Measurements from ENCODE around the gene UBAC2.
A peak's percentile ranks its signal among the peaks of the same experiment; 100 is the strongest.
"Not testable (repeated sequence)": the region's sequence is repeated elsewhere in the genome, so short reads cannot be mapped to it uniquely, and the experiment has no call there.

The UBAC2 gene

DNA sequence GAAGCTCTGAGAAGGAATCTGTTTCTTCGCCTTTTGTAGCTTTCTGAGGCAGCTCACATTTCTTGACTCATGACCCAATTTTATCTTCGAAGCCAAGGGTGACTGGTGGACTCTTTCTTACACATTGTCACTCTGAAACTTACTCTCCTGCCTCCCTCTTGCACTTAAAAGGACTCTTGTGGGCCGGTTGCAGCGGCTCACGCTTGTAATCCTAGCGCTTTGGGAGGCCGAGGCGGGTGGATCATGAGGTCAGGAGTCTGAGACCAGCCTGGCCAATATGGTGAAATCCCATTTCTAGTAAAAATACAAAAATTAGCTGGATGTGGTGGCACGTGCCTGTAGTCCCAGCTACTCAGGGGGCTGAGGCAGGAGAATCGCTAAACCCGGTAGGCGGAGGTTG lies 29.9 kb downstream of the UBAC2 start:
- not testable (repeated sequence) for H3K27ac ChIP-seq (ENCODE audit: low read depth, low read length); H3K9ac ChIP-seq (ENCODE audit: low read length in 5 of 5); H3K9me3 ChIP-seq (ENCODE audit: control insufficient read depth in 5 of 5, low read length in 5 of 5); H3K27me3 ChIP-seq (ENCODE audit: control insufficient read depth in 5 of 5, insufficient read depth in 4 of 5, low read length in 5 of 5); H3K36me3 ChIP-seq (ENCODE audit: control insufficient read depth in 5 of 5, insufficient read depth in 5 of 5, low read length in 5 of 5); H3K4me3 ChIP-seq (ENCODE audit: low read depth in 1 of 5, low read length in 5 of 5)
- H3K4me1 ChIP-seq (ENCODE audit: control insufficient read depth in 5 of 5, insufficient read depth in 5 of 5, low read length in 5 of 5), result peaks cover 4 to 38% (median 27%) of the 10 kb centered on the region in 5 donors

DNA sequence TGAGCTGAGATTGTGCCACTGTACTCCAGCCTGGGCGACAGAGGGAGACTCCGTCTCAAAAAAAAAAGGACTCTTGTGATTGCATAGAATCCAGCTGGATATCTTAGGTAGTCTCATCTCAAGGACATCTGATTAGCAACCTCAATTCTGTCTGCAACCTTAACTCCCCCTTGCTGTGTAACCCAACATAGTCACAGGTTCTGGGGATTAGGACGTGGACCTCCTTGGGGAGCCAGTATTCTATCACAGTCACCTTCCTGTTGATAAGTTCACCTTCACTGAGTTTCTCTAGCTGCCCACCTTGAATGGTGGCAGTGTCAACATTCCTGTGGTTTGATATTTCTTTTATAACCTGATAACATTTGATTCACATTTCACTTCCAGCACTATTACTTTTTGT lies 30.3 kb downstream of the UBAC2 start:
- peaks cover 4 to 35% (median 23%) of the 10 kb centered on the region in 5 donors for H3K4me1 ChIP-seq (ENCODE audit: control insufficient read depth in 5 of 5, insufficient read depth in 5 of 5, low read length in 5 of 5)
- H3K27ac ChIP-seq (ENCODE audit: low read depth, low read length), result no peak overlapping the region
- no peaks in the 10 kb centered on the region for H3K27me3 ChIP-seq (ENCODE audit: control insufficient read depth in 5 of 5, insufficient read depth in 4 of 5, low read length in 5 of 5)
- no peak overlapping the region for H3K4me3 ChIP-seq (ENCODE audit: low read depth in 1 of 5, low read length in 5 of 5)
- peaks cover 0 to 2% (median 0%) of the 10 kb centered on the region in 5 donors for H3K36me3 ChIP-seq (ENCODE audit: control insufficient read depth in 5 of 5, insufficient read depth in 5 of 5, low read length in 5 of 5)
- H3K9me3 ChIP-seq (ENCODE audit: control insufficient read depth in 5 of 5, low read length in 5 of 5), result no peaks in the 10 kb centered on the region
- no peak overlapping the region for H3K9ac ChIP-seq (ENCODE audit: low read length in 5 of 5)

DNA sequence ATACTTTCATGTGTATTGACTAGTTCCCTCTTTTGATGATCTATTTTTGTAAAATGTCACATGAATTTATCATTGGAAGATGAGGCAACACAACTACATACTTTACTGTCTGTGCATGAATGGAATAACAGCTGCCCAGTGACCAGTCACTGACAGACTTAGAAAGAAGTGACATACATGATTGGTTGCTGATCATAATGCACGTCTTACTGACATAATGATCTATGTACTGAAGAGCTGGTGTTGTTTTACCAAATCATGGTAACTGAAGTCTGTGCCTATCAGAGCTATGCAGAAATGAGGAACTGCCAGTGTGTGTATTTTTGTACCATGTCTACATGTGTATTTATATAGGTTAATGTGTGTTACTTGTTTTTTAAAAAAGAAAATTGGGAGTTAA lies 31.1 kb downstream of the UBAC2 start:
- no peaks in the 10 kb centered on the region for H3K27me3 ChIP-seq (ENCODE audit: control insufficient read depth in 5 of 5, insufficient read depth in 4 of 5, low read length in 5 of 5)
- no peak overlapping the region for H3K4me3 ChIP-seq (ENCODE audit: low read depth in 1 of 5, low read length in 5 of 5)
- H3K4me1 ChIP-seq (ENCODE audit: control insufficient read depth in 5 of 5, insufficient read depth in 5 of 5, low read length in 5 of 5), result peaks cover 0 to 27% (median 16%) of the 10 kb centered on the region in 5 donors
- no peak overlapping the region for H3K9ac ChIP-seq (ENCODE audit: low read length in 5 of 5)
- peaks cover 0 to 2% (median 0%) of the 10 kb centered on the region in 5 donors for H3K36me3 ChIP-seq (ENCODE audit: control insufficient read depth in 5 of 5, insufficient read depth in 5 of 5, low read length in 5 of 5)
- H3K9me3 ChIP-seq (ENCODE audit: control insufficient read depth in 5 of 5, low read length in 5 of 5), result no peaks in the 10 kb centered on the region
- H3K27ac ChIP-seq (ENCODE audit: low read depth, low read length), result no peak overlapping the region

DNA sequence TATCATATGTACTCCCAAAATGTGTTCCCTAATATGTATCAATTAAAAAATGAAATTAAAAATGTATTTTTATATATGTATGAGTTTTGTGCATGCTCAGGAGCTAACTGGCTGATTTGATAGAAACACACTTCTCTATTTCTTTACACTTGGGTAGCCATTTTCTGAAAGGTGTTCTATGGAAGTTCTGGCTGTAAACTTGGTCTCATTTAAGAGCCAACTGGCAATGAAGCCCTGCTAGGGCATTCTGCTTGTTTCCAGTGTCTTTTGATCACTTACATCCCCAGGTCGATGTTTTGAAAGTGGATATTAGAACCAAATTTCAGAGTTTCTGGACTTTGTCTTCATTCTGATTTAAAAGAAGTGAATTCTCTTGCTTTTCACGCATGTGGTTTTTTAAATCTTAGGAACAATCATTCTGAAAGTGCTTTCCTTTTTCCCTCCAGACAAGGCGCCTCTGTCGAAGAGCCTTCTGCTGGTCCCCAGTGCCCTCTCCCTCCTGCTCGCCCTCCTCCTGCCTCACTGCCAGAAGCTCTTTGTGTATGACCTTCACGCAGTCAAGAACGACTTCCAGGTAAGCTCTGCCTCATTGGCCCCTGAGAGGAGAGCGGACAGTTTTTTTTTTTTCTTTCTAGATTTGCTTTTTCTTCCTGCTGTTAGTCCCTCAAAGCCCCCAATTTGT lies 37.5 kb downstream of the UBAC2 start:
- H3K4me3 ChIP-seq (ENCODE audit: low read depth in 1 of 5, low read length in 5 of 5), result no peak overlapping the region
- peak overlapping the region in 1 of 5 donors; percentile 23 for H3K9ac ChIP-seq (ENCODE audit: low read length in 5 of 5)
- no peak overlapping the region for H3K27ac ChIP-seq (ENCODE audit: low read depth, low read length)
- H3K27me3 ChIP-seq (ENCODE audit: control insufficient read depth in 5 of 5, insufficient read depth in 4 of 5, low read length in 5 of 5), result no peaks in the 10 kb centered on the region
- peaks cover 6 to 20% (median 18%) of the 10 kb centered on the region in 5 donors for H3K36me3 ChIP-seq (ENCODE audit: control insufficient read depth in 5 of 5, insufficient read depth in 5 of 5, low read length in 5 of 5)
- peaks cover 0 to 3% (median 2%) of the 10 kb centered on the region in 5 donors for H3K4me1 ChIP-seq (ENCODE audit: control insufficient read depth in 5 of 5, insufficient read depth in 5 of 5, low read length in 5 of 5)
- no peaks in the 10 kb centered on the region for H3K9me3 ChIP-seq (ENCODE audit: control insufficient read depth in 5 of 5, low read length in 5 of 5)

DNA sequence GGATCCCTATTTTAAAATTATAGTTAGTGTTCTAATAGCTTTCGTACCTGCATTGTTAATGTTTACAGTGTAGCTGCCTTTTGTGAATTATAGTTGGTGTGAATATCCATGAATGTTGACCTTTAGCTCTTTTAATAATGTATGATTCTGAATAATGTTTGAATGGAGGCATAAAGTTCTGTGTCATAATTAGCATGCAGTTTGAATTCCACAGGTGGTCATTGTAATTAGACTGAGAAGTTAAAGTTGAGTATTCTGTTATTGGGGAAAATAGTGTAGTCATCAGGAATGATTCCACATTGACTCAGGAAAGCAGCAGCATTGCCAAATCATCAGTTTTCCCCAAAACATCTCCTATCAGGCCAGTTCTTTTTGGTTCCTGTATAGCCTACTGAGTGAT lies 45.4 kb downstream of the UBAC2 start:
- H3K4me1 ChIP-seq (ENCODE audit: control insufficient read depth in 5 of 5, insufficient read depth in 5 of 5, low read length in 5 of 5), result no peaks in the 10 kb centered on the region
- H3K9ac ChIP-seq (ENCODE audit: low read length in 5 of 5), result no peak overlapping the region
- peaks cover 0 to 15% (median 6%) of the 10 kb centered on the region in 5 donors for H3K36me3 ChIP-seq (ENCODE audit: control insufficient read depth in 5 of 5, insufficient read depth in 5 of 5, low read length in 5 of 5)
- H3K27me3 ChIP-seq (ENCODE audit: control insufficient read depth in 5 of 5, insufficient read depth in 4 of 5, low read length in 5 of 5), result no peaks in the 10 kb centered on the region
- H3K27ac ChIP-seq (ENCODE audit: low read depth, low read length), result no peak overlapping the region
- no peak overlapping the region for H3K4me3 ChIP-seq (ENCODE audit: low read depth in 1 of 5, low read length in 5 of 5)
- H3K9me3 ChIP-seq (ENCODE audit: control insufficient read depth in 5 of 5, low read length in 5 of 5), result no peaks in the 10 kb centered on the region

DNA sequence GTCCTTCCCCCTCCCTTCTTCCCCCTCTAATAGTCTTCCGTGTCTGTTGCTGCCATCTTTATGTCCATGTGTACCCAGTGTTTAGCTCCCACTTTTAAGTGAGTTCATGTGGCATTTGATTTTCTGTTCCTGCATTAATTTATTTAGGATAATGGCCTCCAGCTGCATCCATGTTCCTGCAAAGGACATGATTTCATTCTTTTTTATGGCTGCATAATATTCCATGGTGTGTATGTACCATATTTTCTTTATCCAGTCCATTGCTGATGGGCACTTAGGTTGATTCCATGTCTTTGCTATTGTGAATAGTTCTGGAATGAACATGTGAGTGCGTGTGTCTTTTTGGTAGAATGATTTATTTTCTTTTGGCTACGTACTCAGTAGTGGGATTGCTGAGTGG lies 48.5 kb downstream of the UBAC2 start:
- not testable (repeated sequence) for H3K4me1 ChIP-seq (ENCODE audit: control insufficient read depth in 5 of 5, insufficient read depth in 5 of 5, low read length in 5 of 5); H3K27me3 ChIP-seq (ENCODE audit: control insufficient read depth in 5 of 5, insufficient read depth in 4 of 5, low read length in 5 of 5); H3K9me3 ChIP-seq (ENCODE audit: control insufficient read depth in 5 of 5, low read length in 5 of 5); H3K9ac ChIP-seq (ENCODE audit: low read length in 5 of 5); H3K27ac ChIP-seq (ENCODE audit: low read depth, low read length); H3K4me3 ChIP-seq (ENCODE audit: low read depth in 1 of 5, low read length in 5 of 5)
- peaks cover 2 to 12% (median 3%) of the 10 kb centered on the region in 5 donors for H3K36me3 ChIP-seq (ENCODE audit: control insufficient read depth in 5 of 5, insufficient read depth in 5 of 5, low read length in 5 of 5)

DNA sequence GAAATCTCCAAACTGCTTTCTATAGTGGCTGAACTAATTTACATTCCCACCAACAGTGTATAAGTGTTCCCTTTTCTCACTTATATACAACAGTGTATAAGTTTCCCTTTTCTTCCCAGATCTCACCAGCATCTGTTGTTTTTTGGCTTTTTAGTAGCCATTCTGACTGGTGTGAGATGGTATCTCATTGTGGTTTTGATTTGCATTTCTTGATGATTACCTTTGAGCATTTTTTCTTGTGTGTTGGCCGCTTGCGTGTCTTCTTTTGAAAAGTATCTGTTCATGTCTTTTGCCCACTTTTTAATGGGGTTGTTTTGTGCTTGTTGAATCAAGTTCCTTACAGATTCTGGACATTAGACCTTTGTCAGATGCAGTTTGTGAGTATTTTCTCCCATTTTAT lies 49.0 kb downstream of the UBAC2 start:
- H3K9me3 ChIP-seq (ENCODE audit: control insufficient read depth in 5 of 5, low read length in 5 of 5); H3K4me3 ChIP-seq (ENCODE audit: low read depth in 1 of 5, low read length in 5 of 5); H3K9ac ChIP-seq (ENCODE audit: low read length in 5 of 5); H3K27ac ChIP-seq (ENCODE audit: low read depth, low read length); H3K4me1 ChIP-seq (ENCODE audit: control insufficient read depth in 5 of 5, insufficient read depth in 5 of 5, low read length in 5 of 5); H3K27me3 ChIP-seq (ENCODE audit: control insufficient read depth in 5 of 5, insufficient read depth in 4 of 5, low read length in 5 of 5): not testable (repeated sequence)
- H3K36me3 ChIP-seq (ENCODE audit: control insufficient read depth in 5 of 5, insufficient read depth in 5 of 5, low read length in 5 of 5), result peaks cover 2 to 12% (median 3%) of the 10 kb centered on the region in 5 donors

DNA sequence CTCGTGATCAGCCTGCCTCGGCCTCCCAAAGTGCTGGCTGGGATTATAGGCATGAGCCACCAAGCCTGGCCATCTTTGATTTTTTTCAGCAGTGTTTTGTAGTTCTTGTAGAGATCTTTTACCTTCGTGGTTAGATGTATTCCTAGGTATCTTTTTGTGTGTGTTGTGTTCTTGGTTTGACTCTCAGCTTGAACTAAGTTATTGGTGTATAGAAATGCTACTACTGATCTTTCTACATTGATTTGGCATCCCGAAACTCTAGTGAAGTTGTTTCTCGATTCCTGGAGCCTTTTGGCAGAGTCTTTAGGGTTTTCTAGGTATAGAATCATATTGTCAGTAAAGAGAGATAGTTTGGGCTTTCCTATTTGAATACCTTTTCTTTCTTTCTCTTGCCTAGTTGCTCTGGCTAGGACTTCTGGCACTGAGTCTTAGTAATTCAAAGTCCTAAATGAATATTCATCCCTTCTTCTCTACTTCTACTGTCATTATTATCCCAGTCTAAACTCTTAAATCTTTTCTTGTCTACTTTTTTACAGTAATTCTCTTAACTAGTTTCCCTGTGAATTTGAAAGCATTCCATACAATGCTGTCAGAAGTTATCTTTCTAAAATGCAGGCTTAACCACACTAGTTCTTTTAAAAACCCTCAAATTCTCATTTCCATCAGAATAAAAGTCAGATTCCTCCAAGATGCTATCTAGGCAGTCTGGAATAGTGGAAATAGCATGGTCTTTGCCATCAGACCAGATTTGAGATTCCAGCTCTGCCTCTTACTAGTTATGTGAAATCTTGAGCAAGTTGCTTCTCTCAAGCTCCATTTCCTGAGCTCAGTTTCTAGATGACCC lies 50.5 kb downstream of the UBAC2 start:
- no peak overlapping the region for H3K4me3 ChIP-seq (ENCODE audit: low read depth in 1 of 5, low read length in 5 of 5)
- H3K36me3 ChIP-seq (ENCODE audit: control insufficient read depth in 5 of 5, insufficient read depth in 5 of 5, low read length in 5 of 5), result peaks cover 7 to 17% (median 8%) of the 10 kb centered on the region in 5 donors
- no peak overlapping the region for H3K27ac ChIP-seq (ENCODE audit: low read depth, low read length)
- no peaks in the 10 kb centered on the region for H3K9me3 ChIP-seq (ENCODE audit: control insufficient read depth in 5 of 5, low read length in 5 of 5)
- H3K4me1 ChIP-seq (ENCODE audit: control insufficient read depth in 5 of 5, insufficient read depth in 5 of 5, low read length in 5 of 5), result peaks cover 0 to 8% (median 3%) of the 10 kb centered on the region in 5 donors
- no peak overlapping the region for H3K9ac ChIP-seq (ENCODE audit: low read length in 5 of 5)
- H3K27me3 ChIP-seq (ENCODE audit: control insufficient read depth in 5 of 5, insufficient read depth in 4 of 5, low read length in 5 of 5), result no peaks in the 10 kb centered on the region

DNA sequence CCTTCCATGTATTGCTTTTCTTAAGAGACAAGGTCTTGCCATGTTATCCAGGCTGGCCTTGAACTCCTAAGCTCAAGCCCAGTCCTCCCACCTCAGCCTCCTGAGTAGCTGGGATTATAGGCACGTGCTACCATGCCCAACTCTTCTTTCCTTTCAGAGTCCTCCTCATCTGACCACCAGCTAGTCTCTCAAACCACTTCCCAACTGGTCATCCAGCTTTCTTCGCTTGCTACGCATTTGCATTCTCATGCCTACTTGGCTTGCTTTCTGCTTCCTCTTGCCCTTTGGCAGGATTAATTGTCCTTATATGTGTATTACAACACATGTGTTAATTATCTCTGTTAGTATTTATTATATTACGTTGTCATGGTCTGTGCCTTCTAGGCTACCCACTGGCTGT lies 51.3 kb downstream of the UBAC2 start:
- Histone ChIP-seq H3K4me1 (ENCODE audit: control insufficient read depth in 5 of 5, insufficient read depth in 5 of 5, low read length in 5 of 5) (peaks cover 0 to 15% (median 4%) of the 10 kb centered on the region in 5 donors), H3K36me3 (ENCODE audit: control insufficient read depth in 5 of 5, insufficient read depth in 5 of 5, low read length in 5 of 5) (peaks cover 7 to 16% (median 8%) of the 10 kb centered on the region in 5 donors)

DNA sequence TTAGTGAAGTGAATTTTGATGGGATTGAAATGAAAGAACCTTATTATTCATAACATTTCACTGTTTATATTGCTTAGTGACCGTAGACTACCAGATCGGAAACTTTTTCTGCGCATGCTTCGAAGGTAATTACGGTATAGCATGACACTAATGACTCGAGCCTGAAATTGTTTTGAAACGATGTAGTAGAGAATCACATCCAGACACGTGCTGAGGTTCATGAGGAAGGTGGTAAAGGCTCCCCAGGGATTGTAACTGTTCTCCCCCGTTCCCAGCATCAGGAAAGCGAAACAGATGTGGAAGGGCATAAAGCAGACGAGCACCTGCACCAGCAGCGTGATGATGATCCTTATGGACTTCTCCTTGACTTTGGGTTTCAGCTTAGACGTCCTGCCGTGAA lies 54.2 kb downstream of the UBAC2 start:
- Histone ChIP-seq H3K27me3 (ENCODE audit: control insufficient read depth in 5 of 5, insufficient read depth in 4 of 5, low read length in 5 of 5) (no peaks in the 10 kb centered on the region), H3K4me1 (ENCODE audit: control insufficient read depth in 5 of 5, insufficient read depth in 5 of 5, low read length in 5 of 5) (peaks cover 0 to 25% (median 7%) of the 10 kb centered on the region in 5 donors), H3K4me3 (ENCODE audit: low read depth in 1 of 5, low read length in 5 of 5) (no peak overlapping the region), H3K9ac (ENCODE audit: low read length in 5 of 5) (no peak overlapping the region), H3K27ac (ENCODE audit: low read depth, low read length) (no peak overlapping the region), H3K9me3 (ENCODE audit: control insufficient read depth in 5 of 5, low read length in 5 of 5) (no peaks in the 10 kb centered on the region), H3K36me3 (ENCODE audit: control insufficient read depth in 5 of 5, insufficient read depth in 5 of 5, low read length in 5 of 5) (peaks cover 0 to 8% (median 8%) of the 10 kb centered on the region in 5 donors)

More for the DNA sequence above, 51.3 kb downstream of the UBAC2 start:
- no peak overlapping the region for H3K9ac ChIP-seq (ENCODE audit: low read length in 5 of 5)
- no peaks in the 10 kb centered on the region for H3K9me3 ChIP-seq (ENCODE audit: control insufficient read depth in 5 of 5, low read length in 5 of 5)
- H3K4me3 ChIP-seq (ENCODE audit: low read depth in 1 of 5, low read length in 5 of 5), result no peak overlapping the region
- H3K27me3 ChIP-seq (ENCODE audit: control insufficient read depth in 5 of 5, insufficient read depth in 4 of 5, low read length in 5 of 5), result no peaks in the 10 kb centered on the region
- no peak overlapping the region for H3K27ac ChIP-seq (ENCODE audit: low read depth, low read length)
